NK-92 (cell line): ENCODE measurements around the gene PAMR1.
"Not testable (repeated sequence)": the region's sequence is repeated elsewhere in the genome, so short reads cannot be mapped to it uniquely, and the experiment has no call there.

Experiments used
- DNase-seq: peaks from one replicate; lab custom pipeline; 2025; ENCODE audit not compliant: unreplicated experiment; lab: John Stamatoyannopoulos, UW

Gene PAMR1

GRCh38 chr11:35525501-35526175 lies at the start of gene PAMR1:
Gene PAMR1 (minus strand): TSS chr11:35525616. CDS start chr11:35525585, 31 bp downstream.
- DNase-seq = no peak

GRCh38 chr11:35571696-35572095 lies 46.3 kb upstream of the PAMR1 start:
- no peak for DNase-seq

GRCh38 chr11:35567737-35568465 lies 42.5 kb upstream of the PAMR1 start:
- DNase-seq = no peak

GRCh38 chr11:35566885-35567284 lies 41.5 kb upstream of the PAMR1 start:
- no peak for DNase-seq

GRCh38 chr11:35566181-35566580 lies 40.8 kb upstream of the PAMR1 start:
- no peak for DNase-seq

- DNase-seq = no peak
Observed at GRCh38 chr11:35564245-35564595, 38.8 kb upstream of the PAMR1 start.

GRCh38 chr11:35563484-35564244 lies 38.2 kb upstream of the PAMR1 start:
- DNase-seq = no peak

GRCh38 chr11:35559949-35560348 lies 34.5 kb upstream of the PAMR1 start:
- DNase-seq = no peak

GRCh38 chr11:35558513-35558912 lies 33.1 kb upstream of the PAMR1 start:
- no peak for DNase-seq

- DNase-seq = no peak
Observed at GRCh38 chr11:35555488-35555887, 30.1 kb upstream of the PAMR1 start.

GRCh38 chr11:35554491-35555437 lies 29.3 kb upstream of the PAMR1 start:
- no peak for DNase-seq

- no peak for DNase-seq
Observed at GRCh38 chr11:35553831-35554230, 28.4 kb upstream of the PAMR1 start.

- no peak for DNase-seq
Observed at GRCh38 chr11:35553021-35553420, 27.6 kb upstream of the PAMR1 start.

- no peak for DNase-seq
Observed at GRCh38 chr11:35552616-35553015, 27.2 kb upstream of the PAMR1 start.

GRCh38 chr11:35550374-35551036 lies 25.1 kb upstream of the PAMR1 start:
- DNase-seq = no peak

GRCh38 chr11:35549787-35550186 lies 24.4 kb upstream of the PAMR1 start:
- DNase-seq = no peak

- no peak for DNase-seq
Observed at GRCh38 chr11:35548925-35549561, 23.6 kb upstream of the PAMR1 start.

- DNase-seq = not testable (repeated sequence)
Observed at GRCh38 chr11:35547995-35548394, 22.6 kb upstream of the PAMR1 start.

- no peak for DNase-seq
Observed at GRCh38 chr11:35546317-35546716, 20.9 kb upstream of the PAMR1 start.
